Right ventricle myocardium superior (tissue), 1 donor: ENCODE data around the gene GAMT. TPM values are rescaled to one million over a fixed set of nuclear protein-coding genes. Genes with fewer than 3 reads are reported as not detected.
"Not testable (repeated sequence)": the region's sequence is repeated elsewhere in the genome, so short reads cannot be mapped to it uniquely, and the experiment has no call there.

Source experiments
- ATAC-seq: fragments of 200-7000 bp; cut with Tn5 transposase; one replicate; pipeline ENCODE4 v1.9.1; 2020; ENCODE audit warnings: mild to moderate bottlenecking; ENCODE audit not compliant: poor library complexity
- DNase-seq: peaks from one replicate; pipeline ENCODE4 v3.0.0-alpha.2; 2020
- intact Hi-C: fragments of 100-400 bp; cut with DNase I; formaldehyde crosslinking; loops from one replicate; pipeline ENCODE4 v1.11.2; 2022
- long read RNA-seq: library from polyadenylated mRNA; unstranded; transcript quantifications from one replicate; pipeline ENCODE4 v2.0.0, GENCODE V29; 2021
- total RNA-seq: library from RNA; stranded (reverse); fragmentation: NEBNext Ultra II Directional; extraction: Animal tissue kit (Norgen Biotek cat#: 25700); gene quantifications from one replicate; pipeline ENCODE4 v1.2.1, GENCODE V29; 2021
- donor health status: DM: no; HTN: yes; CAD: no; lungs with severe emphysema.

GAMT gene
- total RNA-seq, result 93.5 TPM
- long read RNA-seq, transcript GAMT-201 (6 exons, 1,121 nt), result major isoform, 133 of 149 reads
- long read RNA-seq, transcript GAMT-202 (5 exons, 1,769 nt), result minor isoform, 6 of 149 reads
- long read RNA-seq, partial matches to known transcripts, result 5 of 149 reads
- long read RNA-seq, other reads (novel, unspliced or antisense), result 5 of 149 reads

- DNase-seq, result peak; percentile 69
- intact Hi-C loops, result no loop called here
- ATAC-seq, result peak; percentile 83
Observed at GRCh38 chr19:1401138-1401888, at the start of gene GAMT. Gene GAMT (minus strand): TSS chr19:1401542. CDS start chr19:1401476, 66 bp downstream.

- no peak for DNase-seq
- intact Hi-C loops, result no loop called here
- no peak for ATAC-seq
Observed at GRCh38 chr19:1449467-1450442, 48.4 kb upstream of the GAMT start, which contains the start of gene APC2. Gene APC2 (plus strand): TSS chr19:1450121. CDS start chr19:1453002, 2,881 bp downstream.

GRCh38 chr19:1447944-1448343, 46.6 kb upstream of the GAMT start:
- DNase-seq, result no peak
- no peak for ATAC-seq
- intact Hi-C loops, result no loop called here

- no peak for DNase-seq
- intact Hi-C loops, result no loop called here
- no peak for ATAC-seq
Observed at GRCh38 chr19:1447504-1447903, 46.2 kb upstream of the GAMT start.

GRCh38 chr19:1446713-1447481, 45.6 kb upstream of the GAMT start:
- intact Hi-C loops, result no loop called here
- DNase-seq (no peak), ATAC-seq (no peak)

GRCh38 chr19:1445932-1446712, 44.8 kb upstream of the GAMT start:
- intact Hi-C loops, result no loop called here
- ATAC-seq, result no peak
- no peak for DNase-seq

GRCh38 chr19:1445185-1445931, 44.0 kb upstream of the GAMT start:
- ATAC-seq, result peak; percentile 94
- peak; percentile 88 for DNase-seq
- intact Hi-C loops, result no loop called here

GRCh38 chr19:1441677-1442438, 40.5 kb upstream of the GAMT start:
- no peak for ATAC-seq
- intact Hi-C loops, result no loop called here
- DNase-seq, result no peak

- intact Hi-C loops, result no loop called here
- ATAC-seq (no peak), DNase-seq (no peak)
Observed at GRCh38 chr19:1441022-1441426, 39.7 kb upstream of the GAMT start.

GRCh38 chr19:1440418-1440801, 39.1 kb upstream of the GAMT start:
- no peak for DNase-seq
- intact Hi-C loops, result no loop called here

GRCh38 chr19:1439525-1440417, 38.4 kb upstream of the GAMT start:
- ATAC-seq, DNase-seq, intact Hi-C loops: not testable (repeated sequence)

More at GRCh38 chr19:1440418-1440801, 39.1 kb upstream of the GAMT start:
- no peak for ATAC-seq

- no peak for ATAC-seq
- no peak for DNase-seq
- intact Hi-C loops, result no loop called here
Observed at GRCh38 chr19:1438933-1439354, 37.6 kb upstream of the GAMT start.

GRCh38 chr19:1438035-1438932, 36.9 kb upstream of the GAMT start, which contains the start of gene RPS15:
Gene RPS15 (plus strand): TSS chr19:1438396. CDS start chr19:1438426, 30 bp downstream.
- intact Hi-C loops, result no loop called here
- ATAC-seq (peak; percentile 96), DNase-seq (peak; percentile 98)

GRCh38 chr19:1437609-1438008, 36.3 kb upstream of the GAMT start:
- intact Hi-C loops, result no loop called here
- DNase-seq (no peak), ATAC-seq (no peak)
